ENCODE results near the gene GGTLC2. TPM values are rescaled to one million over a fixed set of nuclear protein-coding genes. Genes with fewer than 3 reads are reported as not detected.
A peak's percentile ranks its signal among the peaks of the same experiment; 100 is the strongest.
"Not testable (repeated sequence)": the region's sequence is repeated elsewhere in the genome, so short reads cannot be mapped to it uniquely, and the experiment has no call there.

The GGTLC2 gene
- total RNA-seq, 1 donor from 2014 or later, result not detected

DNA sequence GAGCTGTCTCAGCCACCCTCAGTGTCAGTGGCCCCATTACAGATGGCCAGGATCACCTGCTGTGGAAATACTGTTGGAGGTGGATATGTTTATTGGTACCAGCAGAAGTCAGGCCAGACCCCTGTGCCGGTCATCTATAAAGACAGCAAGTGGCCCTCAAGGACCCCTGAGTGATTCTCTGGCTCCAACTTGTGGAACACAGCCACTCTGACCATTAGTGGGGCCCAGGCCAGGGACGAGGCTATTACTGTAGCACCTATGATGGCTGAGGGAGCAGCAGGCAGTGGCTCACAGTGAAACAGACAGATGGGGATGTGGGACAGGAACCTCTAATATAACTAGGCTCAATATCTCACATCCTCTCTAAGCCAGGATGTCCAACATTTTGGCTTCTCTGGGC is 25.5 kb upstream of the GGTLC2 start:
- no peak for DNase-seq
- H3K36me3 Mint-ChIP-seq (ENCODE audit: low read depth), result no peaks in the 10 kb centered on the region
- intact Hi-C loops (cut with micrococcal nuclease), result no loop called here
- no peak overlapping the region for H3K4me3 Mint-ChIP-seq
- peaks cover 12% of the 10 kb centered on the region for H3K4me1 Mint-ChIP-seq
- H3K27ac Mint-ChIP-seq, result no peak overlapping the region
- peaks cover 2% of the 10 kb centered on the region for H3K27me3 Mint-ChIP-seq
- H3K9me3 Mint-ChIP-seq, result no peaks in the 10 kb centered on the region

DNA sequence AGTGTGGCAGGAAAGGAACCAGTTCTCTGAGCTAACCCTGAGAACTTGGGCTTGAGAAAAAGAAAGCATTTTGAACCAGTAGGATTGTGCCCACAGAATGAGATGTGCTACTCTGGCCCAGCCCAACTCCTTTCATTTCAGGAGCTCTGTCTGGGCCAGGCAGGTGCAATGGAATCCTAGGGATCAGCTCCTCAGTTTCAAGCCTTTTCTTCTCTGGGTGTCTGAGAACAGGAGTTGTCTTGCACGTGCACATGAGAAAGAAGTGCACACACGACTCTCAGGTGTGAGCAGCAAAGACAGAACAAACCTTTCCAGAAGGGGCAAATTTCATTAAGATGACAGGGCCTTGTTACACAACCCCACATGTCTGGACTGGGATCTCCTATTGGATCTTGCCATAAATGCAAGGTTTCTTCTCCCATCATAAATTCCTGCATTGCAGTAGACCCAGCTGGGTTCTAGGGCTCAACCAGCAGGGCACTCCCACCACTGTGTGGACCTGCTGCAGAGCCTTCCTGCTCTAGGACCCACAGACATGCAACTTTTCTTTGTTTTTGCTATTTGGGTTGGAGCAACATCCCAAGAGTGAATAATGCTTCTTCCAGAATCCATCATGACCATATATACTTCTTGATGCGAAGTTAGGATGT is 24.5 kb upstream of the GGTLC2 start:
- Mint-ChIP-seq H3K27me3 (peaks cover 2% of the 10 kb centered on the region), H3K27ac (no peak overlapping the region), H3K36me3 (ENCODE audit: low read depth) (no peaks in the 10 kb centered on the region), H3K4me3 (no peak overlapping the region), H3K9me3 (peaks cover 5% of the 10 kb centered on the region), H3K4me1 (peaks cover 12% of the 10 kb centered on the region)
- intact Hi-C loops (cut with micrococcal nuclease), result no loop called here
- no peak for DNase-seq

- H3K27ac Mint-ChIP-seq; H3K4me3 Mint-ChIP-seq; DNase-seq; H3K4me1 Mint-ChIP-seq; H3K36me3 Mint-ChIP-seq (ENCODE audit: low read depth); H3K9me3 Mint-ChIP-seq; H3K27me3 Mint-ChIP-seq; intact Hi-C loops (cut with micrococcal nuclease): not testable (repeated sequence)
These were observed 15.6 kb upstream of the GGTLC2 start for GRCh38 chr22:22628546-22629495.

DNA sequence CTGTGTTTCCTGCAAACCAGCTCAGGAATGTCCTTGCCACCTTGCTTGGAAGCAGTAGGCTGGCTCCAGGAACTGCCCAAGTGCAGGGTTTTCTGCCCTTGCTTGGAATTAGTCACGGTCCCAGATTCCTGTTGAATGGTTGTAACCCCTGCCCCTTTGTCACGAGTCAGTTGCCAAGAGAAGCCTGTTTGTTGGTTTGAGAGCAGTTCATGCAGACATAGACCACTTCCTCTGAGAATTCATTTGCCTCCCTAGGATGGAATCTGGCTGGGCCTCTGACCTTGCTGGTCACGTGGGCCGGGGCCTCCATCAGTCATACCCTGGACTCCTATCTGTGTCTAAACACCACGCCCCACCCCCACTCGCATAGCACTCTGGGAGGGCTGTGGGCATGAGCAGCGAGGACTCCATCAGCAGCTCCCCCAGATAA is 13.2 kb upstream of the GGTLC2 start:
- intact Hi-C loops (cut with micrococcal nuclease); H3K4me3 Mint-ChIP-seq; DNase-seq; H3K4me1 Mint-ChIP-seq; H3K27me3 Mint-ChIP-seq; H3K9me3 Mint-ChIP-seq; H3K27ac Mint-ChIP-seq; H3K36me3 Mint-ChIP-seq (ENCODE audit: low read depth): not testable (repeated sequence)

- H3K4me3 Mint-ChIP-seq; DNase-seq; H3K27ac Mint-ChIP-seq; H3K27me3 Mint-ChIP-seq; intact Hi-C loops (cut with micrococcal nuclease); H3K9me3 Mint-ChIP-seq; H3K4me1 Mint-ChIP-seq; H3K36me3 Mint-ChIP-seq (ENCODE audit: low read depth): not testable (repeated sequence)
These were observed 12.2 kb upstream of the GGTLC2 start for GRCh38 chr22:22632226-22632625.

GRCh38 chr22:22633533-22633932 is 10.9 kb upstream of the GGTLC2 start:
- H3K4me3 Mint-ChIP-seq; H3K9me3 Mint-ChIP-seq; H3K27me3 Mint-ChIP-seq; H3K27ac Mint-ChIP-seq; H3K4me1 Mint-ChIP-seq; intact Hi-C loops (cut with micrococcal nuclease); H3K36me3 Mint-ChIP-seq (ENCODE audit: low read depth); DNase-seq: not testable (repeated sequence)

DNA sequence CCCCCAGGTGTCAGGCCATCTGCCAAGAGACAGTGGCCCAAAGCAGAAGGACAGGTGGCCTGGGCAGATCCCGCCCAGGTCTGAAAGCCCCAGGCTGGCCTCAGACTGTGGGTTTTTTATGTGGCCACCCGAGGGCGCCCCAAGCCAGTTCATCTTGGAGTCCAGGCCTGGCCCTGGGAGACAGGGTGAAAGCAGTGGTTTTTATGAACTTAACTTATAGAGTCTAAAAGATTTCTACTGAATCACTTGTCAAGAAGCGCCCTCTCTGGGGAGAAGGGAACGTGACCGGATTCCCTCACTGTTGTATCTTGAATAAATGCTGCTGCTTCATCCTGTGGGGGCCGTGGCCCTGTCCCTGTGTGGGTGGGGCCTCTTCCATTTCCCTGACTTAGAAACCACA is 8.2 kb upstream of the GGTLC2 start:
- H3K27me3 Mint-ChIP-seq; intact Hi-C loops (cut with micrococcal nuclease); H3K4me3 Mint-ChIP-seq; H3K4me1 Mint-ChIP-seq; H3K9me3 Mint-ChIP-seq; H3K36me3 Mint-ChIP-seq (ENCODE audit: low read depth); H3K27ac Mint-ChIP-seq: not testable (repeated sequence)
- peak; percentile 79 for DNase-seq

GRCh38 chr22:22638313-22638712 is 6.1 kb upstream of the GGTLC2 start:
- H3K27me3 Mint-ChIP-seq; H3K27ac Mint-ChIP-seq; DNase-seq; H3K4me3 Mint-ChIP-seq; H3K4me1 Mint-ChIP-seq; H3K36me3 Mint-ChIP-seq (ENCODE audit: low read depth); H3K9me3 Mint-ChIP-seq; intact Hi-C loops (cut with micrococcal nuclease): not testable (repeated sequence)

GRCh38 chr22:22642255-22642654 is 2.2 kb upstream of the GGTLC2 start:
- DNase-seq; H3K4me3 Mint-ChIP-seq; H3K36me3 Mint-ChIP-seq (ENCODE audit: low read depth); H3K4me1 Mint-ChIP-seq; H3K27ac Mint-ChIP-seq; intact Hi-C loops (cut with micrococcal nuclease); H3K9me3 Mint-ChIP-seq; H3K27me3 Mint-ChIP-seq: not testable (repeated sequence)

GRCh38 chr22:22645969-22646368 is 1.6 kb downstream of the GGTLC2 start:
- H3K9me3 Mint-ChIP-seq; H3K27ac Mint-ChIP-seq; H3K36me3 Mint-ChIP-seq (ENCODE audit: low read depth); intact Hi-C loops (cut with micrococcal nuclease); DNase-seq; H3K4me1 Mint-ChIP-seq; H3K4me3 Mint-ChIP-seq; H3K27me3 Mint-ChIP-seq: not testable (repeated sequence)

DNA sequence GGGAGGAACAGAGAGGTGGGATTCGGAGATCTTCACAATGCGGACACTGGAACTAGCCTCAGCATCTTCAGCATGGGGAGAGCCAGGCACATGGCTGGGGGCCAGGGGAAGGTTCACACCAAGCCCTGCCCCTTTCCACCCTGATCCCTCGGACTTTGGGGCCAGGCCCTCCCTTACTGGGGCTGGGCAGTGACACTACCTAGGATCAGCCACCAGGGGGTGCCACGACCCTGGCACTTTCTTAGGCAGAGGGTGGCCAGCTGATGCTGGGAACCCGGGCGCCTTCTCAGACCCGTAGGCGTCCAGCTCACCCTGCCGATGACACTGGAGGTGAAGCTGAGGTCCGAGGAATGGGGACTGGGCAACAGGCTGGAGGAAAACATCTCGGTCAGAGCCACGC is 3.5 kb downstream of the GGTLC2 start:
- H3K27me3 Mint-ChIP-seq; DNase-seq; H3K4me3 Mint-ChIP-seq; intact Hi-C loops (cut with micrococcal nuclease); H3K36me3 Mint-ChIP-seq (ENCODE audit: low read depth); H3K27ac Mint-ChIP-seq; H3K4me1 Mint-ChIP-seq; H3K9me3 Mint-ChIP-seq: not testable (repeated sequence)

GRCh38 chr22:22648863-22649536 is 4.6 kb downstream of the GGTLC2 start:
- H3K9me3 Mint-ChIP-seq; intact Hi-C loops (cut with micrococcal nuclease); H3K27ac Mint-ChIP-seq; H3K36me3 Mint-ChIP-seq (ENCODE audit: low read depth); H3K27me3 Mint-ChIP-seq; H3K4me1 Mint-ChIP-seq; H3K4me3 Mint-ChIP-seq; DNase-seq: not testable (repeated sequence)

DNA sequence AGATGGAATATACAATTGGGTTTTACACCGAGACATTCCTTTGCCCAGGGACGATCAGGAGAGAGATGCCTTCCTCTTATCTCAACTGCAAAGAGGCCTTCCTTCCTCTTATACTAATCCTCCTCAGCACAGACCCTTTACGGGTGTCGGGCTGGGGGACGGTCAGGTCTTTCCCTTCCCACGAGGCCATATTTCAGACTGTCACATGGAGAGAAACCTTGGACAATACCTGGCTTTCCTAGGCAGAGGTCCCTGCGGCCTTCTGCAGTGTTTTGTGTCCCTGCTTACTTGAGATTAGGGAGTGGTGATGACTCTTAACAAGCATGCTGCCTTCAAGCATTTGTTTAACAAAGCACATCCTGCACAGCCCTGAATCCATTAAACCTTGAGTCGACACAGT is 5.3 kb downstream of the GGTLC2 start:
- H3K4me1 Mint-ChIP-seq, result peaks cover 13% of the 10 kb centered on the region
- H3K27ac Mint-ChIP-seq; intact Hi-C loops (cut with micrococcal nuclease); H3K36me3 Mint-ChIP-seq (ENCODE audit: low read depth); H3K4me3 Mint-ChIP-seq; DNase-seq; H3K9me3 Mint-ChIP-seq; H3K27me3 Mint-ChIP-seq: not testable (repeated sequence)

GRCh38 chr22:22650398-22650797 is 6.0 kb downstream of the GGTLC2 start:
- H3K27me3 Mint-ChIP-seq; H3K4me3 Mint-ChIP-seq; H3K9me3 Mint-ChIP-seq; intact Hi-C loops (cut with micrococcal nuclease); H3K36me3 Mint-ChIP-seq (ENCODE audit: low read depth); H3K27ac Mint-ChIP-seq; DNase-seq: not testable (repeated sequence)
- H3K4me1 Mint-ChIP-seq, result peaks cover 15% of the 10 kb centered on the region

Data from activated CD4-positive, alpha-beta T cell treated with anti-CD3 and anti-CD28 coated beads, Interleukin-2, amount 10 ng/mL, durations not matched to agents 24 days and 14 days (primary cell).